HepG2 (cell line): ENCODE data around the gene DUSP5. TPM values are rescaled to one million over a fixed set of nuclear protein-coding genes. Genes with fewer than 3 reads are reported as not detected.

Experiments used
- ATAC-seq: fragments of 200-7000 bp; cut with Tn5 transposase; 3 replicates; pipeline ENCODE4 v1.9.1; 2020; ENCODE audit warnings: mild to moderate bottlenecking, moderate library complexity
- BruUV-seq: library from RNA; stranded (reverse); fragments of 400-500 nt; replicated peaks from 2 replicates; lab custom pipeline; 2021; lab: Mats Ljungman, UMichigan
- CTCF ChIA-PET: fragments of 300-600 bp; formaldehyde crosslinking; extraction: SDS; loops from one replicate; lab custom pipeline; 2021; ENCODE audit warnings: low total read pairs, inconsistent platforms, low intra/inter-chr PET ratio; lab: Yijun Ruan, JAX
- POLR2A ChIA-PET: fragments of 350-600 bp; sonication (Branson Sonifier 250); formaldehyde crosslinking; loops from one replicate; lab custom pipeline; 2020; ENCODE audit warnings: antibody characterized with exemption, inconsistent platforms; lab: Yijun Ruan, JAX
- DNase-seq: peaks from one replicate; pipeline ENCODE4 v3.0.0-alpha.2; 2015; ENCODE audit warnings: low spot score
- FAIRE-seq: peaks from 3 replicates; lab custom pipeline; 2011; peaks lifted over from hg19 to GRCh38; lab: Jason Lieb, UNC
- H2AFZ ChIP-seq: one replicate; pipeline ENCODE4 v1.6.1; 2011; ENCODE audit warnings: low read length, inconsistent platforms
- H3K27ac ChIP-seq: fragments of 300-600 bp; 3 replicates; pipeline ENCODE4 v1.8.0; 2011; ENCODE audit warnings: mixed run types, mild to moderate bottlenecking, mixed read lengths, low read length, inconsistent platforms; ENCODE audit not compliant: insufficient read depth; ENCODE audit errors: extremely low read length
- H3K27me3 ChIP-seq, 2 experiments: fragments of 200-600 bp in 1 of 2; 2 replicates in 1 of 2; 3 replicates in 1 of 2; pipeline versions ENCODE4 v1.6.0 to v1.8.0; 2011; ENCODE audit warnings: low read length in 2 of 2, mild to moderate bottlenecking in 2 of 2, moderate library complexity in 2 of 2, inconsistent platforms in 1 of 2; ENCODE audit not compliant: insufficient read depth in 2 of 2, control insufficient read depth in 1 of 2
- H3K36me3 ChIP-seq, 2 experiments: fragments of 200-600 bp in 1 of 2; replicated peaks in 1 of 2; 2 replicates in 1 of 2; 3 replicates in 1 of 2; pipeline versions ENCODE4 v1.5.1 to v1.8.0; 2011; ENCODE audit warnings: low read length in 2 of 2, inconsistent platforms in 1 of 2; ENCODE audit not compliant: insufficient read depth in 2 of 2, control insufficient read depth in 1 of 2
- H3K4me1 ChIP-seq: 2 replicates; pipeline ENCODE4 v1.5.1; 2012; ENCODE audit warnings: low read length, inconsistent platforms; ENCODE audit not compliant: insufficient read depth
- H3K4me2 ChIP-seq: 2 replicates; pipeline ENCODE4 v1.6.0; 2011; ENCODE audit warnings: low read depth, low read length, inconsistent platforms
- H3K4me3 ChIP-seq, 3 experiments: fragments of 200-600 bp in 1 of 3; sonication (generic), shearing (Covaris generic) in 1 of 3; replicated peaks in 1 of 3; 2 replicates each; pipeline ENCODE4 v1.5.1; 2011 to 2016; ENCODE audit warnings: low read length in 3 of 3, inconsistent platforms in 2 of 3, low read depth in 2 of 3, mild to moderate bottlenecking in 2 of 3, control low read depth in 1 of 3, mixed read lengths in 1 of 3; ENCODE audit not compliant: insufficient read depth in 1 of 3
- H3K79me2 ChIP-seq: one replicate; pipeline ENCODE4 v1.6.1; 2011; ENCODE audit warnings: low read length, inconsistent platforms; ENCODE audit not compliant: insufficient read depth
- H3K9ac ChIP-seq: 2 replicates; pipeline ENCODE4 v1.6.0; 2011; ENCODE audit warnings: mild to moderate bottlenecking, low read depth, low read length, inconsistent platforms; ENCODE audit not compliant: insufficient read depth
- H3K9me3 ChIP-seq: 2 replicates; pipeline ENCODE4 v1.5.1; 2012; ENCODE audit warnings: mild to moderate bottlenecking, low read length
- H4K20me1 ChIP-seq: 2 replicates; pipeline ENCODE4 v1.6.0; 2011; ENCODE audit warnings: inconsistent platforms, mild to moderate bottlenecking, low read length, moderate library complexity; ENCODE audit not compliant: insufficient read depth
- FOXK1 ChIP-seq: sonication (generic); formaldehyde crosslinking; IDR thresholded peaks from 2 replicates; pipeline ENCODE4 v1.4.0; 2020; ENCODE audit warnings: low read depth, missing genetic modification reagents, borderline replicate concordance
- GMEB2 ChIP-seq: IDR thresholded peaks from 2 replicates; pipeline ENCODE4 v1.6.1; 2016; ENCODE audit warnings: missing biosample characterization, missing genetic modification reagents, low read depth
- LCORL ChIP-seq, 2 experiments: fragments of 450-650 bp in 1 of 2; sonication (generic) in 1 of 2; formaldehyde crosslinking in 1 of 2; IDR thresholded peaks; 2 replicates each; pipeline versions ENCODE4 v1.5.0 to v1.6.1; 2017 to 2020; ENCODE audit warnings: antibody characterized with exemption in 1 of 2, missing genetic modification reagents in 1 of 2
- NKX3-1 ChIP-seq: sonication (generic); formaldehyde crosslinking; IDR thresholded peaks from 2 replicates; pipeline ENCODE4 v1.5.0; 2020; ENCODE audit warnings: missing genetic modification reagents
- NR2F1 ChIP-seq, 2 experiments: fragments of 450-650 bp in 1 of 2; formaldehyde crosslinking in 1 of 2; IDR thresholded peaks; 2 replicates each; pipeline versions ENCODE4 v1.5.0 to v1.6.1; 2016 to 2020; ENCODE audit warnings: mild to moderate bottlenecking in 1 of 2, missing compliant biosample characterization in 1 of 2, missing genetic modification reagents in 1 of 2, moderate library complexity in 1 of 2
- PHB2 ChIP-seq: fragments of 450-650 bp; IDR thresholded peaks from 2 replicates; pipeline ENCODE4 v1.6.1; 2018; ENCODE audit not compliant: partially characterized antibody
- POGZ ChIP-seq: sonication (generic); formaldehyde crosslinking; IDR thresholded peaks from 2 replicates; pipeline ENCODE4 v1.4.0; 2020; ENCODE audit warnings: mild to moderate bottlenecking, missing genetic modification reagents
- POLR2G ChIP-seq: fragments of 200-400 bp; formaldehyde crosslinking; IDR thresholded peaks from 2 replicates; pipeline ENCODE4 v1.6.1; 2018; ENCODE audit warnings: mild to moderate bottlenecking, low read depth, low read length, moderate library complexity
- THAP9 ChIP-seq: sonication (generic); formaldehyde crosslinking; IDR thresholded peaks from 2 replicates; pipeline ENCODE4; 2020; ENCODE audit warnings: missing genetic modification reagents, mild to moderate bottlenecking, borderline replicate concordance
- THYN1 ChIP-seq: sonication (generic); formaldehyde crosslinking; IDR thresholded peaks from 2 replicates; pipeline ENCODE4 v1.8.1; 2023; ENCODE audit warnings: low read depth, mild to moderate bottlenecking, moderate library complexity, missing genetic modification reagents, borderline replicate concordance
- WIZ ChIP-seq: sonication (generic); formaldehyde crosslinking; IDR thresholded peaks from 2 replicates; pipeline ENCODE4 v1.5.1; 2020; ENCODE audit warnings: mild to moderate bottlenecking, missing genetic modification reagents
- ZBTB1 ChIP-seq: sonication (generic); formaldehyde crosslinking; IDR thresholded peaks from 2 replicates; pipeline ENCODE4 v1.4.0; 2020; ENCODE audit warnings: missing genetic modification reagents, borderline replicate concordance
- ZFP36 ChIP-seq: fragments of 150-350 bp; IDR thresholded peaks from 2 replicates; pipeline ENCODE4 v1.6.1; 2018; ENCODE audit warnings: borderline replicate concordance, low read length, low read depth; ENCODE audit not compliant: partially characterized antibody
- ZFY ChIP-seq: sonication (generic); formaldehyde crosslinking; IDR thresholded peaks from 2 replicates; pipeline ENCODE4 v1.4.0; 2020; ENCODE audit warnings: missing genetic modification reagents
- ZNF441 ChIP-seq: sonication (generic); formaldehyde crosslinking; IDR thresholded peaks from 2 replicates; pipeline ENCODE4 v1.7.0; 2021; ENCODE audit warnings: missing genetic modification reagents, borderline replicate concordance
- ZNF577 ChIP-seq: sonication (generic); formaldehyde crosslinking; IDR thresholded peaks from 2 replicates; pipeline ENCODE4 v1.4.0; 2020; ENCODE audit warnings: mild to moderate bottlenecking, low read depth, missing genetic modification reagents, borderline replicate concordance
- ZNF709 ChIP-seq: sonication (generic); formaldehyde crosslinking; IDR thresholded peaks from 2 replicates; pipeline ENCODE4 v1.5.0; 2020; ENCODE audit warnings: mild to moderate bottlenecking, missing genetic modification reagents
- ZNF841 ChIP-seq: sonication (generic); formaldehyde crosslinking; IDR thresholded peaks from 2 replicates; pipeline ENCODE4 v1.8.1; 2023; ENCODE audit warnings: missing genetic modification reagents, borderline replicate concordance
- WGBS: methylation state at CpG from one replicate; pipeline ENCODE4 v1.1.6; 2017; ENCODE audit warnings: low lambda C conversion rate; 5-methylcytosine and 5-hydroxymethylcytosine counted together
- in situ Hi-C: cut with HindIII; loops from 2 replicates; pipeline ENCODE4 v1.10.0; 2017; ENCODE audit warnings: low pct_unique_long_range_greater_than_20kb; ENCODE audit not compliant: extremely low pct_ligation_motif_present
- intact Hi-C: fragments of 100-400 bp; cut with micrococcal nuclease; formaldehyde crosslinking; loops from one replicate; pipeline ENCODE4 v1.10.0; 2022; ENCODE audit not compliant: unreplicated experiment
- polyA plus RNA-seq, 8 experiments: library from polyadenylated mRNA; depleted of rRNA in 3 of 8; stranded (reverse) in 7 of 8; unstranded in 1 of 8; fragments of >200 nt; fragmentation: Illumina TruSeq in 4 of 8; extraction: Trizol in 4 of 8; gene quantifications; 2 replicates each; pipeline versions ENCODE4 v1.2.1 to v1.2.3, GENCODE V29; 2011 to 2016; ENCODE audit warnings: low read depth in 4 of 8, missing spikeins in 1 of 8, mixed read lengths in 1 of 8; ENCODE audit not compliant: insufficient read depth in 1 of 8
- total RNA-seq, 5 experiments: library from RNA; depleted of rRNA; stranded (reverse); fragments of >200 nt; fragmentation: Illumina TruSeq; extraction: Trizol; gene quantifications; 2 replicates each; pipeline ENCODE4 v1.2.3, GENCODE V29; 2016; ENCODE audit warnings: low read depth in 1 of 5

Gene DUSP5
- total and polyA plus RNA-seq, 2 of the 13 experiments (the other 11 are each of a cell fraction or from before 2014, with no cell fraction given) = 1.4 to 3.7 TPM

- TF ChIP-seq ZBTB1 (CRISPR knock-in tag) = no peak
Measured at GRCh38 chr10:110456523-110457091, 41.1 kb upstream of the DUSP5 start (continued).

- no peak overlapping the region for H3K9ac ChIP-seq
- H3K4me3 ChIP-seq = no peak overlapping the region
- no peak overlapping the region for H3K4me2 ChIP-seq
- H3K36me3 ChIP-seq = no peaks in the 10 kb centered on the region
- DNase-seq (no peak), FAIRE-seq (no peak), ATAC-seq (no peak)
- no TSS peak for BruUV-seq
- no peaks in the 10 kb centered on the region for H3K9me3 ChIP-seq
- peaks cover 35% of the 10 kb centered on the region for H3K4me1 ChIP-seq
- no peak overlapping the region for H3K27ac ChIP-seq
- intact Hi-C loops (no loop called here), in situ Hi-C loops (no loop called here)
- no peaks in the 10 kb centered on the region for H3K79me2 ChIP-seq
- WGBS = 29% methylated on average over 9 of the region's 9 CpGs
- CTCF ChIA-PET = no interaction called here
- POLR2A ChIA-PET = no interaction called here
- H4K20me1 ChIP-seq = no peaks in the 10 kb centered on the region
- no peak overlapping the region for H2AFZ ChIP-seq
- peaks cover 2 to 16% of the 10 kb centered on the region in 2 experiments; a peak in 3 of 5 replicates for H3K27me3 ChIP-seq
- no peak for TF ChIP-seq PHB2
- TF ChIP-seq ZNF441 (CRISPR knock-in tag) = no peak
- no peak for TF ChIP-seq GMEB2
- no peak for TF ChIP-seq FOXK1
- no peak for TF ChIP-seq ZFP36
- no peak for TF ChIP-seq ZNF709 (CRISPR knock-in tag)
- no peak for TF ChIP-seq POGZ (CRISPR knock-in tag)
- no peak for TF ChIP-seq ZNF577 (CRISPR knock-in tag)
- TF ChIP-seq THYN1 = no peak
- no peak for TF ChIP-seq ZFY (CRISPR knock-in tag)
- no peak for TF ChIP-seq THAP9
- TF ChIP-seq ZNF841 (CRISPR knock-in tag) = no peak
- no peak for TF ChIP-seq POLR2G
- no peak for TF ChIP-seq WIZ (CRISPR knock-in tag)
- no peak for TF ChIP-seq NR2F1 (CRISPR knock-in tag; IDR thresholded peaks at IDR 0.05)
- no peak for TF ChIP-seq NKX3-1 (CRISPR knock-in tag)
- no peak for TF ChIP-seq LCORL (IDR thresholded peaks at IDR 0.05)
- no peak for TF ChIP-seq LCORL (CRISPR knock-in tag; IDR thresholded peaks at IDR 0.05)
Measured at GRCh38 chr10:110457851-110458250, 39.9 kb upstream of the DUSP5 start.
